Muscle of leg (tissue), 11 donors: Measurements from ENCODE around the gene BRINP3. TPM values are rescaled to one million over a fixed set of nuclear protein-coding genes. Genes with fewer than 3 reads are reported as not detected.
A peak's percentile ranks its signal among the peaks of the same experiment; 100 is the strongest.

ENCODE experiments used
- DNase-seq: peaks from one replicate; pipeline ENCODE4 v3.0.0; 2013
- H3K27ac ChIP-seq: one replicate; pipeline ENCODE4 v1.5.1; 2013; ENCODE audit warnings: mild to moderate bottlenecking, low read length, control low read depth
- H3K27me3 ChIP-seq: one replicate; pipeline ENCODE4 v1.6.1; 2013; ENCODE audit warnings: low read length; ENCODE audit not compliant: control insufficient read depth, insufficient read depth
- H3K36me3 ChIP-seq: one replicate; pipeline ENCODE4 v1.6.1; 2013; ENCODE audit warnings: low read length; ENCODE audit not compliant: control insufficient read depth, insufficient read depth
- H3K4me1 ChIP-seq: one replicate; pipeline ENCODE4 v1.6.1; 2013; ENCODE audit warnings: low read length; ENCODE audit not compliant: control insufficient read depth, insufficient read depth
- H3K4me3 ChIP-seq: one replicate; pipeline ENCODE4 v1.5.1; 2013; ENCODE audit warnings: low read length, control low read depth
- H3K9me3 ChIP-seq: replicated peaks from 2 replicates; pipeline ENCODE4 v1.6.1; 2013; ENCODE audit warnings: low read depth, low read length; ENCODE audit not compliant: control insufficient read depth
- WGBS: methylation state at CpG from one replicate; pipeline ENCODE4 v1.1.5; 2013; ENCODE audit warnings: missing lambda C conversion rate; ENCODE audit not compliant: insufficient coverage; 5-methylcytosine and 5-hydroxymethylcytosine counted together
- polyA plus RNA-seq, 8 donors: library from polyadenylated mRNA; unstranded; fragments of 120-200 nt; gene quantifications; one replicate each; pipeline versions ENCODE4 v1.2.1 to v1.2.3, GENCODE V29; 2013; ENCODE audit warnings: inconsistent platforms in 1 of 8, low replicate concordance in 1 of 8; ENCODE audit not compliant: insufficient read length in 8 of 8, insufficient read depth in 1 of 8
- total RNA-seq: library from RNA; stranded (reverse); fragments of 120-200 nt; gene quantifications from one replicate; pipeline ENCODE4 v1.2.4, GENCODE V29; 2013

BRINP3 gene
- total and polyA plus RNA-seq, 9 donors = 1.7 to 11.1 (median 2.5) TPM

DNA sequence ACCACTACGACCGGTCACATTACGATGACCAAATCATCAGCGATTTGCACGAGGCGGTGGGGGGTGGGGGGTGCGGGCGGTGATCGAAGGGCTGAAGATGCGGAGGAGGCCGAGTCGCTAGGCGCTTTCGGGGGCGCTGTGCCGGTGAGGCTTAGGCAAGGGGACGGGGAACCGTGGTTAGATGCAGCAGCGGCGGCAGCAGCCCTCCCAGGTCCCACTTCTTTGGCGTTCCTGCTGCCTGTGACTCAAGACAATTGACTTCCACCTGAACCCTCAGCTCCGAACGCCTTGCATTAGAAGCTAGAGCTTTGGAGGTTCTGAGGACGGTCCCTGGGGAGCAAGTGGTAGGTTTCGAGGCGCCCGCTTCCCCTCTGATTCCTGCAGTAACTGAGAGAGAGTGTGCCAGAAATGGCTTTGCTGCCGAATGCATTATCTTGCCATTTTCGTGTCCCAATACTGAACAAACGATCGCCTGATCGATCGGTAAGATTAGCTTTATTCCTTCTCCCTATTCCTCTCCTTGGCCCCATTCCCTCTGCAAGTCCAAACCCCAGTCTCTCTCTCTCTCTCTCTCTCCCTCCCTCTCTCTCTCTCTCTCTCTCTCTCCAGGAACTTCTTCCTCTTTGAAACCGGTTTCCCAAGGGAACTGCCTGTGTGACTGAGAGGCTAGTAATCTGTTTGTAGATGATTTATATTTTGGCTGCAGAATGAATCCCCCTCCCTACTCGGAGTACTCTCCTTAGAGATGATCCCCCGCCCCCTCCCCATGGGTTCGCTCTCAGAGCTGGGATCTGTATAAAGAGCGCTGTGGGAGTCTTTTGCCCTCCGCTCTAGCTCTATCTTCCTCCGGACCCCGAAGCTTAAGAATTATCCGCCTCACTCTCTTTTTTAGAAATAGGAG lies 735 bp upstream of the BRINP3 start:
- H3K4me3 ChIP-seq = peak overlapping the region; percentile 55
- H3K27ac ChIP-seq = no peak overlapping the region
- no peaks in the 10 kb centered on the region for H3K36me3 ChIP-seq
- peaks cover 24% of the 10 kb centered on the region for H3K27me3 ChIP-seq
- H3K4me1 ChIP-seq = peaks cover 10% of the 10 kb centered on the region
- peak; percentile 44 for DNase-seq
- H3K9me3 ChIP-seq = no peaks in the 10 kb centered on the region
- 0% methylated on average over 26 of the region's 42 CpGs for WGBS

DNA sequence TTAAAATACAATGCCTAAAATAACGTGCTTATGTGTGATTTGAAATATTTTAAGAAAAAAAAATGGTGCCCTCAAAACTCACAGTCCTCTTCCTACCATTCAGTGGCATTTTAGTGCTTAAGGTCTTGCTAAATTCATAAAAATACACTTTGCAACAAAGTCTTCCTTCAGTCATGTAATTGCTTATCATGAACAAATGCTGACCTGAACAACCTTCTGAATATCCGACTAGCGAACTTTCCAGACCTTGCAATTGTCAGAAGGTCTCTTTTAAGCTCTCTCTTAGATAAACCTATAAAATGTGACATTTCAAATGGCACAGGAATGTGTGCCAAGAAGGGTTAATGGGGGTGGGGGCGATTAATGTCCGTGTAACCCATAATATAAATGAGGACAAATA lies 858 bp downstream of the BRINP3 start:
- no CpG with 5 or more reads among the region's 5 CpGs for WGBS
- H3K4me3 ChIP-seq = no peak overlapping the region
- H3K9me3 ChIP-seq = no peaks in the 10 kb centered on the region
- H3K27me3 ChIP-seq = peaks cover 24% of the 10 kb centered on the region
- H3K27ac ChIP-seq = no peak overlapping the region
- H3K36me3 ChIP-seq = no peaks in the 10 kb centered on the region
- peaks cover 10% of the 10 kb centered on the region for H3K4me1 ChIP-seq
- no peak for DNase-seq

DNA sequence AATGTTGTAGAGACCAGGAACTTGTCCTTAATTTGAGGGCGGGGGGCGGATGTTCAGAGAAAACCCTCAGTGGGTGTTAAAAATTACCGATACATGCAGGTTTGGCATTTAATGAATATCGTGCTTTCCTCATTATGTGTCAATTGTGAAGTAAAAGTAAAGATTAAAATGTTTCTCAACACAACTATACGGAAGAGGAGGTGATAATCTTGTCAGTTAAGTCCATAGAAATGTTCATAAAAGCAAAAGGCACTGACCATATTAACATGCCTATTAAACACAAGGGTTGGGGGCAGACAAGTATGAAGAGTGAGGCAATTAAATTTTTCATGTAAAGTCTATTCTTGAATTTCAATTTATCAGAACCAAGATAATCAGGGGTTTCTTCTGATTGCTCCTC lies 1.3 kb downstream of the BRINP3 start:
- Histone ChIP-seq H3K4me3 (peak overlapping the region; percentile 44), H3K9me3 (no peaks in the 10 kb centered on the region), H3K36me3 (no peaks in the 10 kb centered on the region), H3K4me1 (peaks cover 10% of the 10 kb centered on the region), H3K27me3 (peaks cover 24% of the 10 kb centered on the region), H3K27ac (no peak overlapping the region)
- WGBS = no CpG with 5 or more reads among the region's 5 CpGs
- DNase-seq = no peak

DNA sequence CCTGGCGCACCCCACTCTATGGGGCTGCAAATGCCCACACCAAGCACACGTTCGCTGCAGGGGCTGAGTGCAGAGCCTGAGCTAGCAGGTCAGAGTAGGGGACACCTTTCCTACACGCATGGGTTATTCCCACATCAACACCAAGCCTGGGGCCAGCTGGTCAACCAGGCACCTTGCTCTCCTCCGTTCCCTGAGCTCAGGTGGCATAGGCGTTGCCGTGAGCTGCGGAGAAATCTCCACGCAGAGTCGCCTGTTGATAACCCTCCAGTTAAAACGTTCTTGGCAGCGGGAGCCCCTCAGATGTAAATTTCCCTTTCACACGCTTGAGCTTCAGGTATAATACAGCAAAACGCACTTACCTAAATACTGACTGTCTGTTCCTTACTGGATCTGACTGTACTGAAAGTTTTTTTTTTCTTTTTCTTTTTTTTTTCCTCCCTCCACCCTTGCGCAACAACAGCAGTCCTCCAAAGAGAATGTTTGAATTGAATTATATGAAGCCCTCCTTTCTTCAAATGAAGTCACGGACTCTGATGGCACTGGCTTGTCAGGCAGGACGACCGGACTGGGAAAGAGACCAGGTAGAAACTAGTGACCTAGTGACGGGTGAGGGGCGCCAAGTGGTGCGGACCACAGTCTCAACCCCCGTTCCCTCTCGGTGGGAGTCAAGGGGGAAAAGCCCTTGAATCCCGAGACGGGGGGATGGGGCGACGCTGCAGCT lies 2.1 kb downstream of the BRINP3 start:
- H3K27ac ChIP-seq = no peak overlapping the region
- H3K36me3 ChIP-seq = no peaks in the 10 kb centered on the region
- peak overlapping the region; percentile 44 for H3K4me3 ChIP-seq
- peaks cover 10% of the 10 kb centered on the region for H3K4me1 ChIP-seq
- peaks cover 24% of the 10 kb centered on the region for H3K27me3 ChIP-seq
- H3K9me3 ChIP-seq = no peaks in the 10 kb centered on the region
- DNase-seq = no peak
- WGBS = under 1% methylated on average over 20 of the region's 27 CpGs

GRCh38 chr1:190474650-190475211 lies 2.9 kb downstream of the BRINP3 start:
- WGBS = 14% methylated on average over 3 of the region's 13 CpGs
- peaks cover 24% of the 10 kb centered on the region for H3K27me3 ChIP-seq

GRCh38 chr1:190474010-190474409 lies 3.7 kb downstream of the BRINP3 start:
- Histone ChIP-seq H3K4me3 (no peak overlapping the region), H3K36me3 (no peaks in the 10 kb centered on the region), H3K4me1 (peaks cover 10% of the 10 kb centered on the region), H3K27me3 (peaks cover 24% of the 10 kb centered on the region), H3K9me3 (no peaks in the 10 kb centered on the region), H3K27ac (no peak overlapping the region)
- DNase-seq = no peak
- 40% methylated on average over 1 of the region's 2 CpGs for WGBS

More at GRCh38 chr1:190474650-190475211, 2.9 kb downstream of the BRINP3 start:
- H3K4me1 ChIP-seq = peaks cover 10% of the 10 kb centered on the region
- no peaks in the 10 kb centered on the region for H3K9me3 ChIP-seq
- peak overlapping the region; percentile 44 for H3K4me3 ChIP-seq
- H3K36me3 ChIP-seq = no peaks in the 10 kb centered on the region
- DNase-seq = peak; percentile 31
- H3K27ac ChIP-seq = no peak overlapping the region

- H3K4me3 ChIP-seq = no peak overlapping the region
- DNase-seq = no peak
- H3K27ac ChIP-seq = no peak overlapping the region
- peaks cover 16% of the 10 kb centered on the region for H3K27me3 ChIP-seq
- WGBS = no CpG with 5 or more reads among the region's 1 CpG
- no peaks in the 10 kb centered on the region for H3K9me3 ChIP-seq
- peaks cover 7% of the 10 kb centered on the region for H3K4me1 ChIP-seq
- H3K36me3 ChIP-seq = no peaks in the 10 kb centered on the region
Measured at GRCh38 chr1:190472494-190472893, 5.2 kb downstream of the BRINP3 start.

- no peak overlapping the region for H3K4me3 ChIP-seq
- WGBS = no CpG with 5 or more reads among the region's 2 CpGs
Measured at GRCh38 chr1:190472042-190472441, 5.6 kb downstream of the BRINP3 start.

DNA sequence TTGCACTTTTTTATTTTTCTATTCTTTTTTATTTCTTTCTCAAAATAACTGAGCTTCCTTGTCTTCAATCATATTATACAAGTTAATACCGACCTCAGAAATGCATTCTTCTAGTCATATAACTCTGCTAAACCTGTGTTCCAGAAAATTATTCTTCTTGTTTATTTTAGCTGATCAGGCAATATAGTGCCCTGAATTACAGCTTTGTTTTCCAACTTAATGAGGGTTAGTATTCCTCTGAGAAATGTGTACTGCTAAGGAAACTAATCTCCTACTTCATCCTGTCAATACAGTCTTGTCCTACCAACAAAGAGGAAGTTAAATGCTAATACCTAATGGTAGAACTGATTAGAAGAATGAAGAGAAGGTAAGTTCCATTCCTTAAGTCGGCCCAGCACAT lies 13.0 kb downstream of the BRINP3 start:
- Histone ChIP-seq H3K9me3 (no peaks in the 10 kb centered on the region), H3K27ac (no peak overlapping the region), H3K4me1 (no peaks in the 10 kb centered on the region), H3K4me3 (no peak overlapping the region), H3K27me3 (no peaks in the 10 kb centered on the region), H3K36me3 (no peaks in the 10 kb centered on the region)
- no peak for DNase-seq
- WGBS = no CpG with 5 or more reads among the region's 2 CpGs

More at GRCh38 chr1:190472042-190472441, 5.6 kb downstream of the BRINP3 start:
- H3K4me1 ChIP-seq = peaks cover 7% of the 10 kb centered on the region
- no peak for DNase-seq
- no peak overlapping the region for H3K27ac ChIP-seq
- no peaks in the 10 kb centered on the region for H3K36me3 ChIP-seq
- peaks cover 16% of the 10 kb centered on the region for H3K27me3 ChIP-seq
- no peaks in the 10 kb centered on the region for H3K9me3 ChIP-seq

- H3K36me3 ChIP-seq = no peaks in the 10 kb centered on the region
- no peaks in the 10 kb centered on the region for H3K9me3 ChIP-seq
- no peaks in the 10 kb centered on the region for H3K27me3 ChIP-seq
- H3K4me3 ChIP-seq = no peak overlapping the region
- WGBS = no CpG with 5 or more reads among the region's 3 CpGs
- DNase-seq = no peak
- no peak overlapping the region for H3K27ac ChIP-seq
- H3K4me1 ChIP-seq = no peaks in the 10 kb centered on the region
Measured at GRCh38 chr1:190456129-190456528, 21.5 kb downstream of the BRINP3 start.
